Smooth muscle cell (in vitro differentiated cells): Measurements from ENCODE around the gene TMEM72. TPM values are rescaled to one million over a fixed set of nuclear protein-coding genes. Genes with fewer than 3 reads are reported as not detected.

Experiments used
- DNase-seq: peaks from one replicate; lab custom pipeline; 2025; ENCODE audit not compliant: unreplicated experiment; lab: John Stamatoyannopoulos, UW
- H2AFZ ChIP-seq: fragments of 200-600 bp; sonication (generic); 2 replicates; pipeline ENCODE4 v1.6.0; 2016; ENCODE audit warnings: antibody characterized with exemption, low read depth, mild to moderate bottlenecking
- H3F3A ChIP-seq: fragments of 200-600 bp; sonication (generic); 2 replicates; pipeline ENCODE4 v1.6.0; 2017; ENCODE audit warnings: antibody characterized with exemption, low read depth
- H3K27ac ChIP-seq: fragments of 200-600 bp; sonication (generic); 2 replicates; pipeline ENCODE4 v1.5.1; 2016; ENCODE audit warnings: low read depth, mild to moderate bottlenecking
- H3K27me3 ChIP-seq: fragments of 200-600 bp; sonication (generic); 2 replicates; pipeline ENCODE4 v1.6.1; 2016; ENCODE audit warnings: low read depth, mild to moderate bottlenecking
- H3K36me3 ChIP-seq: fragments of 200-600 bp; sonication (generic); 2 replicates; pipeline ENCODE4 v1.5.1; 2016; ENCODE audit warnings: low read depth
- H3K4me1 ChIP-seq: fragments of 200-600 bp; sonication (generic); 2 replicates; pipeline ENCODE4 v1.5.1; 2016; ENCODE audit warnings: low read depth
- H3K4me2 ChIP-seq: fragments of 200-600 bp; sonication (generic); 2 replicates; pipeline ENCODE4 v1.6.0; 2016; ENCODE audit warnings: mild to moderate bottlenecking
- H3K4me3 ChIP-seq: fragments of 200-600 bp; sonication (generic); 2 replicates; pipeline ENCODE4 v1.5.1; 2016; ENCODE audit warnings: mild to moderate bottlenecking
- H3K79me2 ChIP-seq: fragments of 200-600 bp; sonication (generic); 2 replicates; pipeline ENCODE4 v1.6.0; 2016; ENCODE audit warnings: low read depth, mild to moderate bottlenecking
- H3K9ac ChIP-seq: fragments of 200-600 bp; sonication (generic); 2 replicates; pipeline ENCODE4 v1.6.0; 2016; ENCODE audit warnings: low read depth
- H3K9me3 ChIP-seq: fragments of 200-600 bp; sonication (generic); replicated peaks from 2 replicates; pipeline ENCODE4 v1.5.1; 2016; ENCODE audit warnings: low read depth
- H4K20me1 ChIP-seq: fragments of 200-600 bp; sonication (generic); 2 replicates; pipeline ENCODE4 v1.6.0; 2016; ENCODE audit warnings: low read depth
- WGBS: methylation state at CpG from one replicate; pipeline ENCODE4 v1.1.7; 2016; ENCODE audit warnings: low lambda C conversion rate; 5-methylcytosine and 5-hydroxymethylcytosine counted together
- polyA plus RNA-seq: library from polyadenylated mRNA; unstranded; fragments of >200 nt; fragmentation: Nextera tagmentation; extraction: Ambion mirVana; gene quantifications from 2 replicates; pipeline ENCODE4 v1.2.1, GENCODE V29; 2016
- total RNA-seq: library from RNA; depleted of rRNA; stranded (reverse); fragments of >200 nt; gene quantifications from 2 replicates; pipeline ENCODE4 v1.2.3, GENCODE V29; 2014
- TF ChIP-seq, protein P1 (sequence below): fragments of 200-600 bp; sonication (generic); IDR thresholded peaks from 2 replicates; pipeline ENCODE4 v1.5.1; 2017; ENCODE audit warnings: borderline replicate concordance, mild to moderate bottlenecking, antibody characterized with exemption; ENCODE audit not compliant: insufficient read depth, poor library complexity, severe bottlenecking

Gene TMEM72
- total and polyA plus RNA-seq, 2 experiments from 2014 or later = not detected

- Histone ChIP-seq H3K79me2 (no peaks in the 10 kb centered on the region), H2AFZ (no peak overlapping the region), H3K27me3 (no peaks in the 10 kb centered on the region), H3K4me1 (peaks cover 42% of the 10 kb centered on the region), H3K36me3 (no peaks in the 10 kb centered on the region), H3K27ac (no peak overlapping the region), H3F3A (no peaks in the 10 kb centered on the region), H3K4me2 (no peak overlapping the region), H3K9ac (no peak overlapping the region), H3K4me3 (no peak overlapping the region), H4K20me1 (no peaks in the 10 kb centered on the region), H3K9me3 (no peaks in the 10 kb centered on the region)
- DNase-seq = no peak
- 95% methylated on average over 9 of the region's 9 CpGs for WGBS
- TF ChIP-seq, protein P1, sequence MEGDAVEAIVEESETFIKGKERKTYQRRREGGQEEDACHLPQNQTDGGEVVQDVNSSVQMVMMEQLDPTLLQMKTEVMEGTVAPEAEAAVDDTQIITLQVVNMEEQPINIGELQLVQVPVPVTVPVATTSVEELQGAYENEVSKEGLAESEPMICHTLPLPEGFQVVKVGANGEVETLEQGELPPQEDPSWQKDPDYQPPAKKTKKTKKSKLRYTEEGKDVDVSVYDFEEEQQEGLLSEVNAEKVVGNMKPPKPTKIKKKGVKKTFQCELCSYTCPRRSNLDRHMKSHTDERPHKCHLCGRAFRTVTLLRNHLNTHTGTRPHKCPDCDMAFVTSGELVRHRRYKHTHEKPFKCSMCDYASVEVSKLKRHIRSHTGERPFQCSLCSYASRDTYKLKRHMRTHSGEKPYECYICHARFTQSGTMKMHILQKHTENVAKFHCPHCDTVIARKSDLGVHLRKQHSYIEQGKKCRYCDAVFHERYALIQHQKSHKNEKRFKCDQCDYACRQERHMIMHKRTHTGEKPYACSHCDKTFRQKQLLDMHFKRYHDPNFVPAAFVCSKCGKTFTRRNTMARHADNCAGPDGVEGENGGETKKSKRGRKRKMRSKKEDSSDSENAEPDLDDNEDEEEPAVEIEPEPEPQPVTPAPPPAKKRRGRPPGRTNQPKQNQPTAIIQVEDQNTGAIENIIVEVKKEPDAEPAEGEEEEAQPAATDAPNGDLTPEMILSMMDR = no peak
These were observed 71.4 kb downstream of the TMEM72 start for GRCh38 chr10:44982496-44982895.

- Histone ChIP-seq H2AFZ (no peak overlapping the region), H3F3A (no peaks in the 10 kb centered on the region), H3K4me1 (peaks cover 39% of the 10 kb centered on the region), H3K9me3 (no peaks in the 10 kb centered on the region), H3K4me2 (no peak overlapping the region), H3K36me3 (no peaks in the 10 kb centered on the region), H3K9ac (no peak overlapping the region), H4K20me1 (no peaks in the 10 kb centered on the region), H3K27ac (no peak overlapping the region), H3K79me2 (no peaks in the 10 kb centered on the region), H3K4me3 (no peak overlapping the region), H3K27me3 (no peaks in the 10 kb centered on the region)
- 89% methylated on average over 13 of the region's 13 CpGs for WGBS
- no peak for DNase-seq
- TF ChIP-seq, protein P1 = no peak
These were observed 72.1 kb downstream of the TMEM72 start for GRCh38 chr10:44983066-44983894.

DNA sequence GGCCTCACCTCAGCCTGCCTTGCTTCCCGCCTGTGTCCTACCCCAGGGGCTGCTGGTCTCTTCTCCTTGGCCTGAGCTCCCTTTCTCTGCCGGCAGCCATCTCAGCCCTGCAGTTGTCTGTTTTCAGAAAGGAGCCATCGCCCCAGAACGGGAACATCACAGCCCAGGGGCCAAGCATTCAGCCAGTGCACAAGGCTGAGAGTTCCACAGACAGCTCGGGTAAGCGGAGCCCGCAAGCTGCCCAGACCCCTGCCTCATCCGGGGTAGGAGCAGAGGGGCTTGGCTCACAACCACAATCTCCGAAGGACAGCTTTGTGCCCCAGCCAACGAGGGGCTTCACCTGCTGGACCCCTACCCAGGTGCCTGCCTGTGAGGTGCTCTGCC lies 72.8 kb downstream of the TMEM72 start:
- H3K9ac ChIP-seq = no peak overlapping the region
- H3K4me2 ChIP-seq = no peak overlapping the region
- no peaks in the 10 kb centered on the region for H3K36me3 ChIP-seq
- no peaks in the 10 kb centered on the region for H3K9me3 ChIP-seq
- no peak for DNase-seq
- TF ChIP-seq, protein P1 = no peak
- no peak overlapping the region for H2AFZ ChIP-seq
- 90% methylated on average over 10 of the region's 10 CpGs for WGBS
- no peak overlapping the region for H3K4me3 ChIP-seq
- no peaks in the 10 kb centered on the region for H3F3A ChIP-seq
- no peaks in the 10 kb centered on the region for H3K27me3 ChIP-seq
- no peaks in the 10 kb centered on the region for H3K79me2 ChIP-seq
- H3K4me1 ChIP-seq = peaks cover 35% of the 10 kb centered on the region
- H4K20me1 ChIP-seq = no peaks in the 10 kb centered on the region
- H3K27ac ChIP-seq = no peak overlapping the region

DNA sequence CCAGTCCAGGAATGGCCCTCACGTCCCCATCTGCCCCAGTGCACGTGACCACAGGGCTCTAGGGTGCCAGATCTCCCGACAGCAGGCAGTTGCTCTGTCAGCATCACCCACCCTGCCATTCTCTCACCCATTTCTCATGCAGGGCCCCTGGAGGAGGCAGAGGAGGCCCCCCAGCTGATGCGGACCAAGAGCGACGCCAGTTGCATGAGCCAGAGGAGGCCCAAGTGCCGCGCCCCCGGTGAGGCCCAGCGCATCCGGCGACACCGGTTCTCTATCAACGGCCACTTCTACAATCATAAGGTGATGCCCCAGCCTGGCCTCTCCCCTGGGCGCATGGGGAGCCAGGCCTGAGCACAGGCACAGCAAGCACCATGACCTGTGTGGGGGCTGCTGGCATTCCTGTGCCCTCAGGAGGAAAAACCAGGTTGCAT lies 73.5 kb downstream of the TMEM72 start:
- H3K9ac ChIP-seq = no peak overlapping the region
- 96% methylated on average over 15 of the region's 15 CpGs for WGBS
- no peak overlapping the region for H2AFZ ChIP-seq
- no peaks in the 10 kb centered on the region for H3K27me3 ChIP-seq
- H3K79me2 ChIP-seq = no peaks in the 10 kb centered on the region
- H3F3A ChIP-seq = no peaks in the 10 kb centered on the region
- H4K20me1 ChIP-seq = no peaks in the 10 kb centered on the region
- no peak overlapping the region for H3K4me2 ChIP-seq
- H3K27ac ChIP-seq = no peak overlapping the region
- TF ChIP-seq, protein P1 = no peak
- no peak for DNase-seq
- no peaks in the 10 kb centered on the region for H3K9me3 ChIP-seq
- no peak overlapping the region for H3K4me3 ChIP-seq
- peaks cover 29% of the 10 kb centered on the region for H3K4me1 ChIP-seq
- no peaks in the 10 kb centered on the region for H3K36me3 ChIP-seq
